K562 (cell line): ENCODE measurements around the gene FOS. TPM values are rescaled to one million over a fixed set of nuclear protein-coding genes. Genes with fewer than 3 reads are reported as not detected.

ENCODE experiments used
- CBX5 ChIP-seq: IDR thresholded peaks from 2 replicates; pipeline ENCODE4 v1.6.1; 2014; ENCODE audit warnings: low read depth, borderline replicate concordance
- FIP1L1 ChIP-seq: fragments of 200-400 bp; formaldehyde crosslinking; IDR thresholded peaks from 2 replicates; pipeline ENCODE4 v1.6.1; 2018; ENCODE audit warnings: mild to moderate bottlenecking, low read depth, low read length; ENCODE audit not compliant: poor library complexity, severe bottlenecking
- PRDM10 ChIP-seq: fragments of 450-650 bp; IDR thresholded peaks from 2 replicates; pipeline ENCODE4 v1.6.1; 2018; ENCODE audit not compliant: partially characterized antibody
- RFX1 ChIP-seq: fragments of 450-650 bp; IDR thresholded peaks from 2 replicates; pipeline ENCODE4 v1.6.1; 2016; ENCODE audit warnings: mild to moderate bottlenecking, moderate library complexity
- SMAD2 ChIP-seq: fragments of 150-350 bp; IDR thresholded peaks from 2 replicates; pipeline ENCODE4 v1.6.1; 2014; ENCODE audit warnings: low read depth, mild to moderate bottlenecking, low read length
- SMARCE1 ChIP-seq: fragments of 450-650 bp; IDR thresholded peaks from 2 replicates; pipeline ENCODE4 v1.7.1; 2016; ENCODE audit warnings: mild to moderate bottlenecking
- U2AF1 ChIP-seq: fragments of 200-400 bp; formaldehyde crosslinking; optimal IDR thresholded peaks from 2 replicates; pipeline ENCODE3; 2017; ENCODE audit warnings: mild to moderate bottlenecking, low read depth, low read length, moderate library complexity
- ZBTB40 ChIP-seq, 2 experiments: fragments of 450-650 bp in 1 of 2; sonication (generic) in 1 of 2; formaldehyde crosslinking in 1 of 2; IDR thresholded peaks; 2 replicates each; pipeline versions ENCODE4 v1.7.1 to v1.9.0; 2016 to 2022; ENCODE audit warnings: inconsistent platforms in 1 of 2, mild to moderate bottlenecking in 1 of 2, missing genetic modification reagents in 1 of 2
- ZNF583 ChIP-seq: fragments of 250-450 bp; sonication (Bioruptor Pico); IDR thresholded peaks from 2 replicates; pipeline ENCODE4 v1.4.0; 2020
- ZNF740 ChIP-seq, 3 experiments: fragments of 200-800 bp in 1 of 3; sonication (Bioruptor generic) in 1 of 3; sonication (generic) in 1 of 3; formaldehyde crosslinking in 1 of 3; IDR thresholded peaks; 2 replicates each; pipeline versions ENCODE4 v1.6.1 to v1.8.0; 2016 to 2022; ENCODE audit warnings: mild to moderate bottlenecking in 2 of 3, missing compliant biosample characterization in 2 of 3, missing genetic modification characterization in 2 of 3, missing genetic modification reagents in 1 of 3
- ZNF75A ChIP-seq: fragments of 450-650 bp; formaldehyde crosslinking; IDR thresholded peaks from 2 replicates; pipeline ENCODE4 v1.4.0; 2020; ENCODE audit warnings: mild to moderate bottlenecking
- ZNF77 ChIP-seq: fragments of 250-450 bp; sonication (Bioruptor Pico); IDR thresholded peaks from 2 replicates; pipeline ENCODE4 v1.5.0; 2020
- polyA plus RNA-seq, 8 experiments: library from polyadenylated mRNA; depleted of rRNA in 4 of 8; stranded (reverse) in 5 of 8; unstranded in 3 of 8; fragments of >200 nt; fragmentation: Nextera tagmentation in 2 of 8; fragmentation: Illumina TruSeq in 1 of 8; extraction: Ambion mirVana in 2 of 8; extraction: Trizol in 1 of 8; gene quantifications; 2 replicates each; pipeline versions ENCODE4 v1.2.1 to v1.2.3, GENCODE V29; 2011 to 2014; ENCODE audit warnings: inconsistent platforms in 1 of 8, missing spikeins in 1 of 8
- total RNA-seq, 7 experiments: library from RNA; depleted of rRNA in 6 of 7; stranded (reverse); fragments of >200 nt in 6 of 7; fragmentation: Illumina TruSeq in 2 of 7; extraction: Trizol in 2 of 7; gene quantifications; 2 replicates each; pipeline versions ENCODE4 v1.2.1 to v1.2.3, GENCODE V29; 2011 to 2021; ENCODE audit warnings: low replicate concordance in 1 of 7

Gene FOS
- total and polyA plus RNA-seq, 9 of the 15 experiments (the other 6 are each of a cell fraction or from before 2014, with no cell fraction given): 0.54 to 13.8 (median 8.9) TPM

GRCh38 chr14:75229661-75230139 is 48.9 kb upstream of the FOS start (continued):
- TF ChIP-seq ZBTB40 (IDR thresholded peaks at IDR 0.05): no peak
- TF ChIP-seq ZBTB40 (CRISPR knock-in tag; IDR thresholded peaks at IDR 0.05): no peak
- no peak for TF ChIP-seq ZNF740 (CRISPR knock-in tag; IDR thresholded peaks at IDR 0.05)
- no peak for TF ChIP-seq ZNF740 (tag; IDR thresholded peaks at IDR 0.05)
- TF ChIP-seq SMARCE1: no peak
- TF ChIP-seq CBX5: no peak
- no peak for TF ChIP-seq SMAD2
- no peak for TF ChIP-seq ZNF75A (CRISPR knock-in tag)
- TF ChIP-seq ZNF77 (CRISPR knock-in tag): no peak
- TF ChIP-seq U2AF1: no peak
- TF ChIP-seq PRDM10: no peak
- TF ChIP-seq ZNF583 (CRISPR knock-in tag): no peak
- TF ChIP-seq RFX1: no peak
- TF ChIP-seq FIP1L1: no peak
